Mesenchymal stem cell (in vitro differentiated cells and primary cell): Measurements from ENCODE around the gene GSN.
"Not testable (repeated sequence)": the region's sequence is repeated elsewhere in the genome, so short reads cannot be mapped to it uniquely, and the experiment has no call there.

Source experiments
- DNase-seq: peaks from one replicate; pipeline ENCODE4 v3.0.0-alpha.2; 2013
- H2AFZ ChIP-seq: one replicate; pipeline ENCODE4 v1.6.1; 2013; ENCODE audit warnings: low read depth, mild to moderate bottlenecking, control low read depth, inconsistent platforms, low read length, moderate library complexity
- H2AK5ac ChIP-seq: 2 replicates; pipeline ENCODE4 v1.6.1; 2013; ENCODE audit warnings: low read length, moderate library complexity, mild to moderate bottlenecking, inconsistent platforms; ENCODE audit not compliant: severe bottlenecking
- H2BK120ac ChIP-seq: one replicate; pipeline ENCODE4 v1.6.1; 2013; ENCODE audit warnings: low read depth, mild to moderate bottlenecking, inconsistent platforms, low read length, moderate library complexity
- H2BK12ac ChIP-seq, 2 experiments: one replicate each; pipeline ENCODE4 v1.6.1; 2013; ENCODE audit warnings: inconsistent platforms in 2 of 2, low read length in 2 of 2, mild to moderate bottlenecking in 2 of 2, moderate library complexity in 2 of 2, control low read depth in 1 of 2
- H2BK15ac ChIP-seq: one replicate; pipeline ENCODE4 v1.6.1; 2013; ENCODE audit warnings: mild to moderate bottlenecking, low read depth, inconsistent platforms; ENCODE audit not compliant: poor library complexity, severe bottlenecking
- H2BK5ac ChIP-seq: 2 replicates; pipeline ENCODE4 v1.6.1; 2013; ENCODE audit warnings: low read depth, mild to moderate bottlenecking, low read length, control low read depth, inconsistent platforms; ENCODE audit not compliant: poor library complexity, severe bottlenecking
- H3K14ac ChIP-seq, 2 experiments: one replicate each; pipeline ENCODE4 v1.6.1; 2013; ENCODE audit warnings: inconsistent platforms in 2 of 2, low read length in 2 of 2, control low read depth in 1 of 2, mild to moderate bottlenecking in 1 of 2, moderate library complexity in 1 of 2
- H3K18ac ChIP-seq, 2 experiments: one replicate each; pipeline ENCODE4 v1.6.1; 2013; ENCODE audit warnings: inconsistent platforms in 2 of 2, low read length in 2 of 2, control low read depth in 1 of 2, low read depth in 1 of 2, mild to moderate bottlenecking in 1 of 2
- H3K23ac ChIP-seq, 2 experiments: one replicate each; pipeline ENCODE4 v1.6.1; 2013; ENCODE audit warnings: inconsistent platforms in 2 of 2, low read length in 2 of 2, mild to moderate bottlenecking in 2 of 2, moderate library complexity in 2 of 2, control low read depth in 1 of 2
- H3K27ac ChIP-seq: 2 replicates; pipeline ENCODE4 v1.5.1; 2013; ENCODE audit warnings: mild to moderate bottlenecking, moderate library complexity, low read length, control low read depth, inconsistent platforms; ENCODE audit not compliant: poor library complexity, severe bottlenecking
- H3K27me3 ChIP-seq, 2 experiments: 2 replicates each; pipeline versions ENCODE4 v1.6.1 to v1.7.0; 2013; ENCODE audit warnings: low read length in 2 of 2, mild to moderate bottlenecking in 2 of 2, moderate library complexity in 2 of 2, control low read depth in 1 of 2, inconsistent platforms in 1 of 2; ENCODE audit not compliant: control insufficient read depth in 1 of 2, insufficient read depth in 1 of 2
- H3K36me3 ChIP-seq, 2 experiments: 2 replicates each; pipeline versions ENCODE4 v1.6.1 to v1.7.0; 2013; ENCODE audit warnings: low read length in 2 of 2, control low read depth in 1 of 2, inconsistent platforms in 1 of 2, low read depth in 1 of 2, mild to moderate bottlenecking in 1 of 2; ENCODE audit not compliant: insufficient read depth in 2 of 2, control insufficient read depth in 1 of 2
- H3K4ac ChIP-seq, 2 experiments: one replicate each; pipeline ENCODE4 v1.6.1; 2013; ENCODE audit warnings: inconsistent platforms in 2 of 2, low read length in 2 of 2, mild to moderate bottlenecking in 2 of 2, moderate library complexity in 2 of 2, control low read depth in 1 of 2, low read depth in 1 of 2
- H3K4me1 ChIP-seq: 2 replicates; pipeline ENCODE4 v1.6.1; 2013; ENCODE audit warnings: low read depth, low read length, control low read depth; ENCODE audit not compliant: control insufficient read depth, insufficient read depth
- H3K4me2 ChIP-seq: 2 replicates; pipeline ENCODE4 v1.6.1; 2013; ENCODE audit warnings: low read length, mild to moderate bottlenecking, inconsistent platforms; ENCODE audit not compliant: poor library complexity, severe bottlenecking
- H3K4me3 ChIP-seq, 2 experiments: 2 replicates each; pipeline versions ENCODE4 v1.5.1 to v1.7.0; 2013; ENCODE audit warnings: low read length in 2 of 2, mild to moderate bottlenecking in 2 of 2, control low read depth in 1 of 2, low read depth in 1 of 2; ENCODE audit not compliant: insufficient read depth in 1 of 2
- H3K79me1 ChIP-seq: replicated peaks from 2 replicates; pipeline ENCODE4 v1.6.1; 2013; ENCODE audit warnings: mild to moderate bottlenecking, control low read depth, low read length, inconsistent platforms; ENCODE audit not compliant: poor library complexity, severe bottlenecking
- H3K9ac ChIP-seq: 2 replicates; pipeline ENCODE4 v1.7.0; 2013; ENCODE audit warnings: mild to moderate bottlenecking, low read length, moderate library complexity
- H3K9me3 ChIP-seq: 2 replicates; pipeline ENCODE4 v1.7.0; 2013; ENCODE audit warnings: mild to moderate bottlenecking, low read length; ENCODE audit not compliant: control insufficient read depth
- H4K8ac ChIP-seq: one replicate; pipeline ENCODE4 v1.6.1; 2013; ENCODE audit warnings: inconsistent platforms, mild to moderate bottlenecking, low read length, moderate library complexity
- H4K91ac ChIP-seq: one replicate; pipeline ENCODE4 v1.6.1; 2013; ENCODE audit warnings: mild to moderate bottlenecking, low read length, inconsistent platforms
- WGBS: methylation state at CpG from one replicate; pipeline ENCODE4 v1.1.7; 2013; ENCODE audit warnings: mixed read lengths; 5-methylcytosine and 5-hydroxymethylcytosine counted together

The GSN gene

DNA sequence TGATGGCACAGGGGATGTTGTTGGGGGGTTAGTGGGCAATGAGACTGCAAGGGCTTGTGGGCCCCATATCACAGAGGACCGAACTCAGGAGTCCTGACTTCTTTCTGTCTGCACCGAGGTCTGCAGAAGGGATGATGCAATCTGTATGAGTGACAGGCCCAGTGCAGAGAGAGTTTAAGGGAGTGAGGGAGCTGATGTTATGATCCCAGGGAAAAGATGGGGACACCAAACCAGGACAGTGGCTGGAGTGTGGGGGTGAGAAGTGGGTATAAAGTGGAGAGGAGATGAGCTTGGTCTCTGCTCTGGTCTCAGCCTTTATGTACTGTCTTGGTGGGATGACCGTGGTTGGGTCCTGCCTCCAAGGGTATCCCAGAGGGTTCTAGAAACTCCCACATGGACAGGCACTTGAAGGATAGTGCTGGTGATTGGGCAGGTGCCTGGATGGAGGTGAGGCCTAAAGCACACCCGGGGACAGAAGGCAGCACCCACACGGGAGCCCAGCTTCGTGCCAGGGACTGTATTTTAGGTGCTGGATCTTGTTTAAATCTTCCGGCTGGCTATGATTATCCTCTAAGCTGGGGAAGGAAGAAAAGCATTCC lies 21.9 kb downstream of the GSN start:
- no peak for DNase-seq
- peak overlapping the region; percentile 64 for H2BK120ac ChIP-seq
- peaks cover 37% of the 10 kb centered on the region for H3K4me1 ChIP-seq
- H3K27me3 ChIP-seq: no peaks in the 10 kb centered on the region
- H2BK5ac ChIP-seq: peak overlapping the region; percentile 39
- H2AK5ac ChIP-seq: peak overlapping the region; percentile 100
- no peak overlapping the region for H2AFZ ChIP-seq
- H3K14ac ChIP-seq: peak overlapping the region in 1 of 2 experiments; percentile 57
- peak overlapping the region; percentile 55 to 70 for H2BK12ac ChIP-seq
- peak overlapping the region; percentile 100 for H3K27ac ChIP-seq
- H3K4ac ChIP-seq: peak overlapping the region in 1 of 2 experiments; percentile 73
- peak overlapping the region in 1 of 2 experiments; percentile 74 for H3K23ac ChIP-seq
- 76% methylated on average over 7 of the region's 7 CpGs for WGBS
- H3K18ac ChIP-seq: peak overlapping the region; percentile 78 to 84
- H3K36me3 ChIP-seq: peaks cover 36 to 41% of the 10 kb centered on the region in 2 experiments
- H4K91ac ChIP-seq: peak overlapping the region; percentile 8
- H3K4me2 ChIP-seq: no peak overlapping the region
- peaks cover 36% of the 10 kb centered on the region for H3K79me1 ChIP-seq
- H4K8ac ChIP-seq: peak overlapping the region; percentile 78
- no peaks in the 10 kb centered on the region for H3K9me3 ChIP-seq
- H3K9ac ChIP-seq: peak overlapping the region; percentile 93
- H2BK15ac ChIP-seq: peak overlapping the region; percentile 54
- no peak overlapping the region for H3K4me3 ChIP-seq

DNA sequence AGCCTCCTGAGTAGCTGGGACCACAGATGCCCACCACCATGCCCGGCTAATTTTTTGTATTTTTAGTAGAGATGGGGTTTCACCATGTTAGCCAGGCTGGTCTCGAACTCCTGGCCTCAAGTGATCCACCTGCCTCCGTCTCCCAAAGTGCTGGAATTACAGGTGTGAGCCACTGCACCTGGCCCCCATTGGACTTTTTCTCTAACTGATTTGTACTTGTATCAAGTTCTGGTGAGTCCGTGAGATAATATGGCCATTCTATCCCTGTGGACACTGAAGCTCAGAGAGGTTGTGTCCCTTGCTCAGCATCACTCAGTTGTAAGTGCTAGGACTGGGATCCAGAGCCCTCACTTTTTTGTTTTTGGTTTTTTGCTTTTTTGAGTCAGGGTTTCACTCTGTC lies 23.6 kb downstream of the GSN start:
- not testable (repeated sequence) for H3K14ac ChIP-seq, H2AFZ ChIP-seq, DNase-seq, H4K91ac ChIP-seq, H3K4me2 ChIP-seq, H4K8ac ChIP-seq, H2BK5ac ChIP-seq, H3K4ac ChIP-seq, H3K9ac ChIP-seq, H2BK15ac ChIP-seq, H3K27me3 ChIP-seq, H3K4me3 ChIP-seq, H3K27ac ChIP-seq, H2AK5ac ChIP-seq, H2BK12ac ChIP-seq, H2BK120ac ChIP-seq, H3K9me3 ChIP-seq, H3K18ac ChIP-seq, H3K23ac ChIP-seq
- 97% methylated on average over 4 of the region's 4 CpGs for WGBS
- Histone ChIP-seq H3K79me1 (peaks cover 46% of the 10 kb centered on the region), H3K4me1 (peaks cover 39% of the 10 kb centered on the region), H3K36me3 (peaks cover 39 to 43% of the 10 kb centered on the region in 2 experiments)

GRCh38 chr9:121292051-121292450 lies 24.1 kb downstream of the GSN start:
- no peak overlapping the region for H2BK12ac ChIP-seq
- H2BK120ac ChIP-seq: no peak overlapping the region
- H2AK5ac ChIP-seq: no peak overlapping the region
- H3K36me3 ChIP-seq: peaks cover 40 to 43% of the 10 kb centered on the region in 2 experiments
- H3K4ac ChIP-seq: no peak overlapping the region
- H3K23ac ChIP-seq: no peak overlapping the region
- H2BK15ac ChIP-seq: no peak overlapping the region
- no peak overlapping the region for H3K4me2 ChIP-seq
- 100% methylated on average over 1 of the region's 1 CpG for WGBS
- H3K4me3 ChIP-seq: no peak overlapping the region
- H3K27me3 ChIP-seq: no peaks in the 10 kb centered on the region
- no peak overlapping the region for H2AFZ ChIP-seq
- H3K9ac ChIP-seq: no peak overlapping the region
- no peak overlapping the region for H3K18ac ChIP-seq
- no peak overlapping the region for H2BK5ac ChIP-seq
- no peak overlapping the region for H3K27ac ChIP-seq
- peaks cover 49% of the 10 kb centered on the region for H3K79me1 ChIP-seq
- no peak for DNase-seq
- no peak overlapping the region for H3K14ac ChIP-seq
- H3K4me1 ChIP-seq: peaks cover 43% of the 10 kb centered on the region
- H3K9me3 ChIP-seq: no peaks in the 10 kb centered on the region
- no peak overlapping the region for H4K8ac ChIP-seq
- no peak overlapping the region for H4K91ac ChIP-seq

DNA sequence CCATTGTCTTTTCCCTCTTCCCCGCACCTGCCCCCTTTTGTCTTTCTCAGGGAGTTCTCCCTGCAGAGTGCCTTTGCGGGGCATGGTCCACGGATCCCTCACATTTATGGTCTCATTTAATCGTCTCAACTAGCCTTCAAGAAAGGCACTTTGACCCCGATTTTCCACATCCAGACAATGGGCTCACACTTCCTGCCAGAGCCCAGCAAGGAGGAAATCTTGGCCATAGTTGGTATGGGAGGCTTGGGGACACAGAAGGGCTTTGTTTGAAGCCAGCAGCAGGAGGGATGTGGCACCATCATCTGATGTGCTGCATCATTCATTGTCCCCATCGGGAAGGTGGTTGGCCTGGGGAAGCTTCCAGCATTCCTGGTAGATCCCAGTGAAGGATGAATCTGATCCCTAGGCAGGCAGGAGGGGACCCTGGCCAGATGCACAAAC lies 24.9 kb downstream of the GSN start:
- Histone ChIP-seq H2BK12ac (no peak overlapping the region), H4K8ac (no peak overlapping the region), H2AFZ (no peak overlapping the region), H3K4me3 (no peak overlapping the region), H3K4ac (no peak overlapping the region), H3K9ac (no peak overlapping the region), H2BK120ac (no peak overlapping the region), H3K18ac (peak overlapping the region in 1 of 2 experiments; percentile 1), H3K14ac (no peak overlapping the region), H2BK5ac (no peak overlapping the region), H3K9me3 (no peaks in the 10 kb centered on the region), H3K4me1 (peaks cover 39% of the 10 kb centered on the region), H4K91ac (no peak overlapping the region), H3K36me3 (peaks cover 37 to 43% of the 10 kb centered on the region in 2 experiments), H3K27me3 (no peaks in the 10 kb centered on the region), H3K4me2 (no peak overlapping the region), H3K23ac (no peak overlapping the region), H2BK15ac (no peak overlapping the region), H3K79me1 (peaks cover 49% of the 10 kb centered on the region), H2AK5ac (peak overlapping the region; percentile 50), H3K27ac (no peak overlapping the region)
- no peak for DNase-seq
- WGBS: 89% methylated on average over 5 of the region's 6 CpGs
